B cell (primary cell): Measurements from ENCODE around the gene NUDT15. TPM values are rescaled to one million over a fixed set of nuclear protein-coding genes. Genes with fewer than 3 reads are reported as not detected.

Experiments used
- ATAC-seq: fragments of 200-7000 bp; cut with Tn5 transposase; one replicate; pipeline ENCODE4 v1.10.0; 2021; ENCODE audit warnings: low read depth, mild to moderate bottlenecking, moderate number of reproducible peaks, moderate library complexity
- CTCF ChIA-PET: fragments of 350-600 bp; sonication (Branson Sonifier 250); formaldehyde crosslinking; loops from one replicate; lab custom pipeline; 2021; ENCODE audit warnings: antibody characterized with exemption, inconsistent platforms; lab: Charles Lee
- POLR2A ChIA-PET: fragments of 350-600 bp; sonication (Branson Sonifier 250); formaldehyde crosslinking; loops from one replicate; lab custom pipeline; 2021; ENCODE audit warnings: antibody characterized with exemption; lab: Charles Lee
- DNase-seq: peaks from one replicate; pipeline ENCODE4 v3.0.0; 2013
- H2AFZ ChIP-seq: 2 replicates; pipeline ENCODE4 v1.6.1; 2012; ENCODE audit warnings: mild to moderate bottlenecking, low read depth, low read length; ENCODE audit not compliant: insufficient read depth, poor library complexity, severe bottlenecking
- H3K27ac ChIP-seq, 2 donors: 1 replicate in 1 of 2; 2 replicates in 1 of 2; pipeline ENCODE4 v1.5.1; 2012 to 2013; ENCODE audit warnings: low read length in 2 of 2, mild to moderate bottlenecking in 2 of 2, moderate library complexity in 1 of 2
- H3K27me3 ChIP-seq, 4 experiments: fragments of 200-600 bp in 1 of 4; sonication (generic) in 1 of 4; replicated peaks in 1 of 4; 1 replicate in 2 of 4; 2 replicates in 2 of 4; pipeline versions ENCODE4 v1.6.1 to v1.7.0; 2013 to 2016; ENCODE audit warnings: low read length in 3 of 4, mild to moderate bottlenecking in 2 of 4, mixed read lengths in 1 of 4, moderate library complexity in 1 of 4; ENCODE audit not compliant: insufficient read depth in 4 of 4, control insufficient read depth in 3 of 4; ENCODE audit errors: control extremely low read depth in 1 of 4
- H3K36me3 ChIP-seq, 2 experiments: replicated peaks in 1 of 2; 1 replicate in 1 of 2; 2 replicates in 1 of 2; pipeline versions ENCODE4 v1.6.1 to v1.7.1; 2013; ENCODE audit warnings: low read length in 1 of 2; ENCODE audit not compliant: insufficient read depth in 2 of 2, control insufficient read depth in 1 of 2; ENCODE audit errors: control extremely low read depth in 1 of 2, extremely low read depth in 1 of 2
- H3K4me1 ChIP-seq, 2 donors: fragments of 200-600 bp in 1 of 2; sonication (generic) in 1 of 2; 1 replicate in 1 of 2; 2 replicates in 1 of 2; pipeline versions ENCODE4 v1.5.1 to v1.6.1; 2013 to 2017; ENCODE audit warnings: low read length in 2 of 2; ENCODE audit not compliant: control insufficient read depth in 2 of 2, insufficient read depth in 2 of 2
- H3K4me2 ChIP-seq: replicated peaks from 2 replicates; pipeline ENCODE3; 2012; ENCODE audit warnings: mild to moderate bottlenecking, low read depth, low read length; ENCODE audit not compliant: poor library complexity, severe bottlenecking
- H3K4me3 ChIP-seq, 5 experiments: fragments of 200-600 bp in 1 of 5; sonication (generic) in 1 of 5; 1 replicate in 3 of 5; 2 replicates in 2 of 5; pipeline versions ENCODE4 v1.5.1 to v1.7.0; 2011 to 2016; ENCODE audit warnings: low read length in 4 of 5, mild to moderate bottlenecking in 4 of 5, low read depth in 2 of 5, control low read depth in 1 of 5, moderate library complexity in 1 of 5; ENCODE audit not compliant: insufficient read depth in 1 of 5; ENCODE audit errors: control extremely low read depth in 1 of 5, extremely low read depth in 1 of 5
- H3K79me2 ChIP-seq: fragments of 200-600 bp; sonication (generic); one replicate; pipeline ENCODE4 v1.6.0; 2016; ENCODE audit warnings: low read length; ENCODE audit not compliant: control insufficient read depth, insufficient read depth
- H3K9ac ChIP-seq: fragments of 200-600 bp; sonication (generic); 2 replicates; pipeline ENCODE4 v1.6.1; 2017; ENCODE audit warnings: mild to moderate bottlenecking, low read length, moderate library complexity
- H3K9me3 ChIP-seq, 3 donors: one replicate each; pipeline versions ENCODE4 v1.6.1 to v1.7.1; 2013; ENCODE audit warnings: low read length in 2 of 3; ENCODE audit not compliant: control insufficient read depth in 2 of 3, insufficient read depth in 1 of 3; ENCODE audit errors: control extremely low read depth in 1 of 3
- H4K20me1 ChIP-seq: 2 replicates; pipeline ENCODE4 v1.6.0; 2012; ENCODE audit warnings: mild to moderate bottlenecking, low read length; ENCODE audit not compliant: insufficient read depth, control insufficient read depth, poor library complexity, severe bottlenecking
- H3K27ac Mint-ChIP-seq: one replicate; pipeline ENCODE4 v1.8.0; 2021; ENCODE audit warnings: mixed read lengths
- H3K27me3 Mint-ChIP-seq: one replicate; pipeline ENCODE4 v1.8.0; 2021; ENCODE audit warnings: mixed read lengths
- H3K4me1 Mint-ChIP-seq: one replicate; pipeline ENCODE4 v1.8.0; 2021; ENCODE audit warnings: mixed read lengths
- H3K4me3 Mint-ChIP-seq: one replicate; pipeline ENCODE4 v1.8.0; 2021; ENCODE audit warnings: mixed read lengths
- H3K9me3 Mint-ChIP-seq: one replicate; pipeline ENCODE4 v1.8.0; 2022; ENCODE audit warnings: mixed read lengths; ENCODE audit not compliant: insufficient read depth
- EZH2 ChIP-seq: IDR thresholded peaks from 2 replicates; pipeline ENCODE4 v1.6.1; 2012; ENCODE audit warnings: borderline replicate concordance, low read depth, mild to moderate bottlenecking, moderate library complexity, low read length; ENCODE audit not compliant: insufficient read depth, poor library complexity, severe bottlenecking
- WGBS: methylation state at CpG from one replicate; pipeline ENCODE4 v1.1.5; 2013; ENCODE audit warnings: missing lambda C conversion rate; ENCODE audit not compliant: insufficient coverage; 5-methylcytosine and 5-hydroxymethylcytosine counted together
- intact Hi-C: fragments of 100-400 bp; cut with micrococcal nuclease; formaldehyde crosslinking; loops from one replicate; pipeline ENCODE4 v1.10.0; 2022
- polyA plus RNA-seq: library from polyadenylated mRNA; depleted of rRNA; stranded (reverse); fragments of >200 nt; gene quantifications from 2 replicates; pipeline ENCODE4 v1.2.3, GENCODE V29; 2012
- total RNA-seq, 2 donors: library from RNA; stranded (reverse); fragments of 120-200 nt in 1 of 2; gene quantifications; 1 replicate in 1 of 2; 2 replicates in 1 of 2; pipeline versions ENCODE4 v1.2.3 to v1.2.4, GENCODE V29; 2013 to 2022
- TF ChIP-seq, protein P1 (sequence below): fragments of 200-600 bp; IDR thresholded peaks from one replicate; pipeline ENCODE4 v1.8.0; 2022; ENCODE audit warnings: antibody characterized with exemption, mild to moderate bottlenecking

Gene NUDT15
- total and polyA plus RNA-seq, 2 donors (not counting 1 experiment from before 2014, with no cell fraction given): 4.2 to 6.0 TPM

DNA sequence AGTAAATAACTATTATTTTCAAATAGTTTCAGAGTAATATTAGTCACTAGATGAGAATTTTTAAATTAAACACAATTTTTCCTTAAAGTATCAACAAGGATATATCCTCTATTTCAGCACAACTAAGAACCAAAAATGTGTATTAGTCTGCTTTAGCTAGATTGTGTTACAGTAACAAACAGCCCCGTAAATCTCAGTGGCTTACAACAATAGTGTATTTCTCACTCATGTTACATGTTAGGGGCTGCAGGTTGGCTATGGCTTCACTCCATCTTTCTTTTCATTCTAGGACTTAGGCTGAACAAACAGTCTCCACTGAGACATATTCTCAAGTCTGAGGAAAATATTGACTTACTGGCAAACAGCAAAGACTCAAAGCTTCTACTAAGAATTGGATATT lies 24.9 kb upstream of the NUDT15 start:
- Mint-ChIP-seq H3K27ac (no peak overlapping the region), H3K9me3 (no peaks in the 10 kb centered on the region), H3K27me3 (no peaks in the 10 kb centered on the region), H3K4me3 (no peak overlapping the region), H3K4me1 (no peaks in the 10 kb centered on the region)
- H3K4me3 ChIP-seq: no peak overlapping the region
- peaks cover 0 to 1% (median 0%) of the 10 kb centered on the region in 3 donors for H3K9me3 ChIP-seq
- no peaks in the 10 kb centered on the region for H3K4me1 ChIP-seq
- no peak overlapping the region for H2AFZ ChIP-seq
- no peak for DNase-seq
- CTCF ChIA-PET: no interaction called here
- POLR2A ChIA-PET: no interaction called here
- H3K4me2 ChIP-seq: no peak overlapping the region
- TF ChIP-seq, protein P1, sequence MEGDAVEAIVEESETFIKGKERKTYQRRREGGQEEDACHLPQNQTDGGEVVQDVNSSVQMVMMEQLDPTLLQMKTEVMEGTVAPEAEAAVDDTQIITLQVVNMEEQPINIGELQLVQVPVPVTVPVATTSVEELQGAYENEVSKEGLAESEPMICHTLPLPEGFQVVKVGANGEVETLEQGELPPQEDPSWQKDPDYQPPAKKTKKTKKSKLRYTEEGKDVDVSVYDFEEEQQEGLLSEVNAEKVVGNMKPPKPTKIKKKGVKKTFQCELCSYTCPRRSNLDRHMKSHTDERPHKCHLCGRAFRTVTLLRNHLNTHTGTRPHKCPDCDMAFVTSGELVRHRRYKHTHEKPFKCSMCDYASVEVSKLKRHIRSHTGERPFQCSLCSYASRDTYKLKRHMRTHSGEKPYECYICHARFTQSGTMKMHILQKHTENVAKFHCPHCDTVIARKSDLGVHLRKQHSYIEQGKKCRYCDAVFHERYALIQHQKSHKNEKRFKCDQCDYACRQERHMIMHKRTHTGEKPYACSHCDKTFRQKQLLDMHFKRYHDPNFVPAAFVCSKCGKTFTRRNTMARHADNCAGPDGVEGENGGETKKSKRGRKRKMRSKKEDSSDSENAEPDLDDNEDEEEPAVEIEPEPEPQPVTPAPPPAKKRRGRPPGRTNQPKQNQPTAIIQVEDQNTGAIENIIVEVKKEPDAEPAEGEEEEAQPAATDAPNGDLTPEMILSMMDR: no peak
- no peak for TF ChIP-seq EZH2
- no peaks in the 10 kb centered on the region for H4K20me1 ChIP-seq
- no peak overlapping the region for H3K27ac ChIP-seq
- H3K27me3 ChIP-seq: no peaks in the 10 kb centered on the region
- WGBS: no CpG with 5 or more reads among the region's 1 CpG
- H3K36me3 ChIP-seq: no peaks in the 10 kb centered on the region
- H3K9ac ChIP-seq: no peak overlapping the region
- no peak for ATAC-seq
- no peaks in the 10 kb centered on the region for H3K79me2 ChIP-seq
- intact Hi-C loops: no loop called here

DNA sequence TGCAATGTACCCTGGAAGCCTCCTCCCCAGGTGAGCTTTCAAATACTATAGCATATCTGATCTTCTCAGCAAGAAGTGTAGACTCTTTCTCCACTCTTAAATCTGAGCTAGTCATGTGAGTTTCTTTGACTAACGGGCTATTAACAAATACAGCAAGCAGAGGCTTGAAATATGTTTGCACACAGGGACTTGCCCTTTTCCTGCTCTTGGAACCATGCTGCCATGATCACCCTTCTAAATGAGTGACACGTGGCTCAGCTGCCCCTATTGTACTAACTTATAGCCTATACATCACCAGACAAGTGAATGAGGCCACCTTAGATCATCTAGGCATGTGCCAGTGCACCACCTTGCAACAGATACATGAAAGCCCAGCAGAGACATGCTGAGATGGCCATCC lies 23.2 kb upstream of the NUDT15 start:
- no peaks in the 10 kb centered on the region for H3K36me3 ChIP-seq
- no peaks in the 10 kb centered on the region for H3K4me1 ChIP-seq
- no peaks in the 10 kb centered on the region for H3K27me3 ChIP-seq
- peaks cover 0 to 1% (median 0%) of the 10 kb centered on the region in 3 donors for H3K9me3 ChIP-seq
- H3K27me3 Mint-ChIP-seq: no peaks in the 10 kb centered on the region
- 95% methylated on average over 2 of the region's 2 CpGs for WGBS
- no peaks in the 10 kb centered on the region for H4K20me1 ChIP-seq
- no peaks in the 10 kb centered on the region for H3K9me3 Mint-ChIP-seq
- ChIA-PET POLR2A (no interaction called here), CTCF (interaction anchor here (1.1 kb wide), 1 partner anchor 23 kb away, joined by 3 read pairs; the partner anchor contains the start of gene NUDT15)
- intact Hi-C loops: no loop called here
- H2AFZ ChIP-seq: no peak overlapping the region
- no peak overlapping the region for H3K27ac ChIP-seq
- no peak for ATAC-seq
- no peak for DNase-seq
- no peaks in the 10 kb centered on the region for H3K79me2 ChIP-seq
- no peak overlapping the region for H3K4me3 ChIP-seq
- no peak overlapping the region for H3K4me3 Mint-ChIP-seq
- TF ChIP-seq, protein P1: no peak
- TF ChIP-seq EZH2: no peak
- no peaks in the 10 kb centered on the region for H3K4me1 Mint-ChIP-seq
- H3K4me2 ChIP-seq: no peak overlapping the region
- no peak overlapping the region for H3K27ac Mint-ChIP-seq
- no peak overlapping the region for H3K9ac ChIP-seq
